ENCODE data around the gene SLC5A5. TPM values are rescaled to one million over a fixed set of nuclear protein-coding genes. Genes with fewer than 3 reads are reported as not detected.
A peak's percentile ranks its signal among the peaks of the same experiment; 100 is the strongest.

The SLC5A5 gene
- polyA plus RNA-seq, 1 donor: not detected

DNA sequence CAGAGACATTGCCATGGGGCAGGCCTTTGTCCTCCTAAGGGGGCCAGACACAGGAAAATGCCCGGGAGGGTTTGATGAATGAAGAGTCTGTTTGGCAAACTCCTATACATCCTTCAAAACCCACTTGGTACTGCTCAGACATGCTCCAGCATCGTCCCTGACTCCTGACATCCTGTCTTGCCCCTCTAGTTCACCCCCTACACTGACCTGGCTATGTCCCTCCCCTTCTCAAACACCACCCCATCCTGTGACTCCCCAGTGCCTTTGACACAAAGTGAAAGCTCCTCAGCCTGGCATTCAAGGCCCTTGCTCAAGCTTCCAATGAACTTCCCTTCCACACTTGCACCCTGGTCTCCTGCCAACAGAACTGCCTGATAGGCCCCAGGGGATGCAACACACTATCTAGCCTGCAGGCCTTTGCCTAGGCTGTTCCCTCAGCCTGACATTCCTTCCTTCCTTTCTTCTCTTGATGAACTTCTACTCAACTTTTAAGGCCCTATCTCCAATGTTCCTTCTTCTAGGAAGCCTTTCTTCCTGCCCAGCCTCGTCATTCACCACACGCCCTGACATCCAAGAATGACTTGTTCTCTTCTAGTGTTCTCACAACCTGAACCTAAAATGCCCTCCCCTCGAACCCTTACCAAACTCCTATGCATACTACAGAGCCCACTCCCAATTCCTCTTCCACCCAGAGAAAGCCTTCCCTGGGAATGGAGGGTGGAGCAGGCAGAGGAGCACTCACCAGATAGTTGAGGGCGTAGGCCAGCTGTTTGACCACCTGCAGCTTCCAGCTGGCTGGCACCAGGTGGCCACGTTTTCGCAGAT, 36.4 kb upstream of the SLC5A5 start:
- Histone ChIP-seq H3K9me3 (ENCODE audit: control insufficient read depth, low read depth, low read length) (peaks cover 4% of the 10 kb centered on the region), H3K27me3 (ENCODE audit: control insufficient read depth, insufficient read depth, low read length) (peaks cover 6% of the 10 kb centered on the region), H3K36me3 (ENCODE audit: control insufficient read depth, insufficient read depth, low read length) (peaks cover 6% of the 10 kb centered on the region), H3K4me1 (ENCODE audit: control insufficient read depth, insufficient read depth, low read length) (peaks cover 6% of the 10 kb centered on the region), H3K4me3 (ENCODE audit: low read length) (no peak overlapping the region), H3K27ac (ENCODE audit: low read length) (no peak overlapping the region)
- DNase-seq: no peak
- WGBS (ENCODE audit: insufficient coverage, low lambda C conversion rate): 100% methylated on average over 2 of the region's 8 CpGs

DNA sequence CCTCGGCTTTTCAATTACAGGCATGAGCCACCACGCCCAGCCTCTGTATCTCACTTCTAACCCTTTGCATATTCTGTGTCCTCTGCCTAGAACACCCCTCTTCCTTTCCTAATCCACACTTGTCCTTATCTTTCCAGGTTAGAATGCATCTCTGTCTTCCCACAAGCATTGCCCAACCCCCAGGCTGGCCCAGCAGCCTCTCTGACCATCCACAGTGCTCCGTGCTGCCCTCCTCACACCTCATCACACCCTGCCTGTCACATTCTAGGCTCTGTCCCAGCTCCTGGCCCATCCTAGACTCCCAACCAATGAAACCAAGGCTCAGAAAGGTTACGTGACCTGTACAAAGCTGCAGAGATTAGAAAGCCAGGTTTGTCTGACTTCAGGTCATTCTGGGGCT, 35.2 kb upstream of the SLC5A5 start:
- H3K27me3 ChIP-seq (ENCODE audit: control insufficient read depth, insufficient read depth, low read length): peaks cover 7% of the 10 kb centered on the region
- DNase-seq: no peak
- no peak overlapping the region for H3K4me3 ChIP-seq (ENCODE audit: low read length)
- H3K27ac ChIP-seq (ENCODE audit: low read length): no peak overlapping the region
- peaks cover 6% of the 10 kb centered on the region for H3K36me3 ChIP-seq (ENCODE audit: control insufficient read depth, insufficient read depth, low read length)
- H3K9me3 ChIP-seq (ENCODE audit: control insufficient read depth, low read depth, low read length): peaks cover 1% of the 10 kb centered on the region
- WGBS (ENCODE audit: insufficient coverage, low lambda C conversion rate): no CpG with 5 or more reads among the region's 4 CpGs
- H3K4me1 ChIP-seq (ENCODE audit: control insufficient read depth, insufficient read depth, low read length): peaks cover 5% of the 10 kb centered on the region

DNA sequence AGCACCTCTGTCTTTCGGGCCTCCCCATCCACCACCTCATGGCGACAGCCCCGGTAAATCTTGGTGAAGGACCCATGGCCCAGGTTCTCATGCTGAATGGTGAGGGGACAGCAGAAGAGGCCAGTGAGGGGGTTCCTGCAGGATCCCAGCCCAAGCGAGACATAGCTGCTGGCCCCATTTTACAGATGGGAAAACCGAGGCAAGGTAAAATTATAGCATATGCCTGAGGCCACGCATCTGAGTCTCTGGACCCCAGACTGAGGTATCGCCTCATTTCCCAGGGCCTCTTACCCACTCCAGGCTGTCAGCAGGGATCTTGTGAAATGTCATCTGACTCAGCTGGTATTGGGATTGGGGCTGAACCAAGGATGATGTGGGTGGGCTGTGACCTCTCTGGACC, 33.8 kb upstream of the SLC5A5 start:
- WGBS (ENCODE audit: insufficient coverage, low lambda C conversion rate): no CpG with 5 or more reads among the region's 7 CpGs
- no peak for DNase-seq
- peaks cover 6% of the 10 kb centered on the region for H3K36me3 ChIP-seq (ENCODE audit: control insufficient read depth, insufficient read depth, low read length)
- no peak overlapping the region for H3K4me3 ChIP-seq (ENCODE audit: low read length)
- no peak overlapping the region for H3K27ac ChIP-seq (ENCODE audit: low read length)
- H3K9me3 ChIP-seq (ENCODE audit: control insufficient read depth, low read depth, low read length): peaks cover 3% of the 10 kb centered on the region
- H3K27me3 ChIP-seq (ENCODE audit: control insufficient read depth, insufficient read depth, low read length): peaks cover 17% of the 10 kb centered on the region
- H3K4me1 ChIP-seq (ENCODE audit: control insufficient read depth, insufficient read depth, low read length): peaks cover 15% of the 10 kb centered on the region

DNA sequence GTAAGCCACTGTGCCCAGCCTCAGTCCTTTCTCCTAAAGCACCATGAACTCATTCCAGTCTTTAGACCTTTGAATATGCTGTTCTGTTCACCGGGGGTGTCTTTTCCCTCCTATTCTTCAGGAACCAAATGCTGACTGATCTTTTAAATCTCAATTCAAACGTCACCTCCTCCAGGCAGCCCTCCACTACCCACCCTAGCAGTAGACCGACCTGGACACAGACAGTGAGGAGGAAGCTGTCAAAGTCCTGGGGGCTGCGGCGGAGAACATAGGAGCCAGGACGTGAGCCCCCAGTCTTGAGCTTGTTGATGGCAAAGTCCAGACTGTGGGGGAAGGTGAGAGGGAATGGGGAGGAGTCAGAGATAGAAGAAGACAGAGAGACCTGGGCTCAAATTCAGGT, 31.7 kb upstream of the SLC5A5 start:
- no peak for DNase-seq
- H3K36me3 ChIP-seq (ENCODE audit: control insufficient read depth, insufficient read depth, low read length): peaks cover 6% of the 10 kb centered on the region
- 67% methylated on average over 3 of the region's 6 CpGs for WGBS (ENCODE audit: insufficient coverage, low lambda C conversion rate)
- peaks cover 3% of the 10 kb centered on the region for H3K9me3 ChIP-seq (ENCODE audit: control insufficient read depth, low read depth, low read length)
- no peak overlapping the region for H3K4me3 ChIP-seq (ENCODE audit: low read length)
- peaks cover 17% of the 10 kb centered on the region for H3K27me3 ChIP-seq (ENCODE audit: control insufficient read depth, insufficient read depth, low read length)
- H3K27ac ChIP-seq (ENCODE audit: low read length): no peak overlapping the region
- peaks cover 15% of the 10 kb centered on the region for H3K4me1 ChIP-seq (ENCODE audit: control insufficient read depth, insufficient read depth, low read length)

DNA sequence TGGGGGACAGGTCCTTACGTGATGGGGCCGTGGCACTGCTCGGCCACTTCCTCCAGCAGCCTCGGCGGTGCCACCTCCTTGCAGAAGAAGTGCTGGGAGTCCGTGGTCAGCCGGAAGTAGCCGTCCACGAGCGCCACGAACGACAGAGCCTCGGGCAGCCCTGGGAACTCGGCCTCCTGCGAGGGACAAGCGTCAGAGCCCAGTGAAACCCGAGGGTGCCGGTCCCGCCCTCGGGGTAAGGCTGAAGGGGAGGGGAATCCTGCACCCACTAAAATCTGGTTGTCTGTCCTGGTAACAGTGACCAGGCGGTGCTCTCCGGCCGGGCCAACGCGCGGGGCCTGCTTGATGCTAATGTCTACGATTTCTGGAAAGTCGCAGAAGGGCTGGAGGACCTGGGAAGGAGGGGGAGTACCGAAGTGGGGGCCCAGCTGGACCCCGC, 30.4 kb upstream of the SLC5A5 start:
- peaks cover 15% of the 10 kb centered on the region for H3K4me1 ChIP-seq (ENCODE audit: control insufficient read depth, insufficient read depth, low read length)
- peaks cover 4% of the 10 kb centered on the region for H3K36me3 ChIP-seq (ENCODE audit: control insufficient read depth, insufficient read depth, low read length)
- no CpG with 5 or more reads among the region's 30 CpGs for WGBS (ENCODE audit: insufficient coverage, low lambda C conversion rate)
- no peak overlapping the region for H3K27ac ChIP-seq (ENCODE audit: low read length)
- DNase-seq: no peak
- H3K4me3 ChIP-seq (ENCODE audit: low read length): peak overlapping the region; percentile 19
- H3K27me3 ChIP-seq (ENCODE audit: control insufficient read depth, insufficient read depth, low read length): peaks cover 17% of the 10 kb centered on the region
- H3K9me3 ChIP-seq (ENCODE audit: control insufficient read depth, low read depth, low read length): peaks cover 3% of the 10 kb centered on the region

DNA sequence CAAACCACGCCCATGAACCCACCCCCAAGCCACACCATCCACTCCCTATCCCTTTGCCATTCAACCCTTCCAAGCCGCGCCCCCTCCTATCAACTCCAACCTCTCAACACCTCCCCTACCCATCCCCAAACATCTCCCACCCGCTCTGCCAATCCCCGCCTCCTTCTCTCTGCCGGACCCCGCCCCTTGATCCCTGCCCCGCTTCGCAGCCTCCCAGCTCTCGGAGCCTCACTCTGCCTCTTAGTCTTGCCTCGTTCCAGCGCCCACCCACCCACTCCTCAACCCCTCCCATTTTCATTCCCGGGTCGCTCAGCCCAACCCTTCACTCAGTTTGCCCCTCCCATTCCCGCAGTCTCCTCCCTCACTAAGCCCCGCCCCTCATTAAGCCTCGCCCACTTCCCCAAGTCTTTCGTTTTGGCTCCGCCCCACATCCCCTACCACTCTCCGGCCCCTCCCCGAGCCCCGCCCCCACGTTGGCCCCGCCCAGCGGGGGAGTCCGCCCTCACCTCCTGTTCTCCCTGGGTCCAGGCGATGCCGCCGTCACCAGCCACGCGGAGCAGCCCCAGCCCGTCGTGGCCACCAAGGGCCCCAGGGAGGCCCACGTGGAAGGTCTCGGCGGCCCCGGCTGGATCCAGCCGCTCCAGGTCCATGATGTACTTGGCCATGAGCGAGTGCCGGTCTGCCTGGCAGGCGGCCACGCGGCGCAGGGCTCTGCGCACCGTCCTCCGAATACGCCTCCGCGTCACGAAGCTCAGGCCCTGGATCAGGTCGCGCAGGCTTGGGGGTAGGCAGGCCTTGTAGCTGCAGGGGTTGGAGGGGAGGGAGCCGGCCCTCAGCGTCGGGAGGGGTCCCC, 29.7 kb upstream of the SLC5A5 start:
- Histone ChIP-seq H3K27ac (ENCODE audit: low read length) (no peak overlapping the region), H3K4me3 (ENCODE audit: low read length) (peak overlapping the region; percentile 19), H3K9me3 (ENCODE audit: control insufficient read depth, low read depth, low read length) (peaks cover 3% of the 10 kb centered on the region), H3K36me3 (ENCODE audit: control insufficient read depth, insufficient read depth, low read length) (peaks cover 4% of the 10 kb centered on the region), H3K4me1 (ENCODE audit: control insufficient read depth, insufficient read depth, low read length) (peaks cover 17% of the 10 kb centered on the region), H3K27me3 (ENCODE audit: control insufficient read depth, insufficient read depth, low read length) (peaks cover 17% of the 10 kb centered on the region)
- 8% methylated on average over 9 of the region's 56 CpGs for WGBS (ENCODE audit: insufficient coverage, low lambda C conversion rate)
- peak; percentile 61 to 74 for DNase-seq

DNA sequence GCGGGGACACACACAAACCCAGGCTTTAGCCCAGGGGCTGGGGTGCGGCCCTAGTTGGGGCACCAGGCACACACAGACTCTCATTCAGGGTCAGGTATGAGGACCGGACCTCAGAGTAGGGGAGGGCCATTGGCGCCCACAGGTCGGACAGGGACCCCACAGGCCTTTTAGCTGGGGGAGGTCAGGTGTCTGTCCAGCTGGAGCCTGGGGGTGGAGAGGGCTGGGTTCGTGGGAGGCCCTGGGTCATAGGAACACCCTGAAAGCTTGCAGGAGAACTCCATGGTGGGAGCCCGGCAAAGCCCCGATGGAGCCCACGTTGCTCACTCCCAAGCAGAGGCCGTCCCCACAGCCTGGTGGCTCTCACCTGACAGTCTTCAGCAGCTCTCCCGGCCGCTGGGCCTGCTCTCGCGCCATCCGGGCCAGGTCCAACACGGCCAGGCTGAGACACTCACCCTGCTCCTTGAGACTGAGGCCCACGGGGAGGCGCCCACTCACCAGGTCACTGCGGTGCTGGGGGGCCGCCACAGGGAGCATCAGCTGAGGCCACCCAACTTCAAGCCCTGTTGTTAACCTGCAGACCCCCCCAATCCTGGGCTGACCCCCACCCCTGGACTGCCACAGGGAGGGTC, 29.0 kb upstream of the SLC5A5 start:
- H3K36me3 ChIP-seq (ENCODE audit: control insufficient read depth, insufficient read depth, low read length): peaks cover 3% of the 10 kb centered on the region
- H3K4me1 ChIP-seq (ENCODE audit: control insufficient read depth, insufficient read depth, low read length): peaks cover 24% of the 10 kb centered on the region
- H3K9me3 ChIP-seq (ENCODE audit: control insufficient read depth, low read depth, low read length): peaks cover 3% of the 10 kb centered on the region
- no CpG with 5 or more reads among the region's 20 CpGs for WGBS (ENCODE audit: insufficient coverage, low lambda C conversion rate)
- peaks cover 17% of the 10 kb centered on the region for H3K27me3 ChIP-seq (ENCODE audit: control insufficient read depth, insufficient read depth, low read length)
- no peak for DNase-seq
- no peak overlapping the region for H3K27ac ChIP-seq (ENCODE audit: low read length)
- peak overlapping the region; percentile 5 for H3K4me3 ChIP-seq (ENCODE audit: low read length)

DNA sequence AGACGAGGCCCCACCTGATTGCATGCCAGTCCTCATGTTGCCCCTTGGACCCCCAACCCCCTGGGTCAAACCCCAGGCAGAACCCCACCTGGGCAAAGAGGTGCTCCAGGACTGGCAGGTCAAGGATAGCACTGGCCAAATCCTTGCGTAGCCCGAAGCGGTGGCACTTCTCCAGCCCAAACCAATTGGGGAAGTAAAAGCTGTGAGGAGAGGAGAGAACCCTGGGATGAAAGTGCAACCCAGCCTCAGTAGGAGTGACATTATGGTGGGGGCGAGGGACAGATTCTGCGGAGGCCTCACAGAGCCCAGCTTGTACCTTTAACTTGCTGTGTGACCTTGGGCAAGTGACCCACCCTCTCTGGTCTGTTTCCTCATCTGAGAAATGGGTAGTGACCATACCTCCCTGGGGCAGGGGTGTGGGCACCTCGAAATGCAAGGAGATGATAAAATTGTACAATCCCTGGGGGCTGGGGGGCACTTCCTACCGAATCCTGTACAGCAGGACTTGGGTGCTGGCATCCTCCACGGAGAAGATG, 28.4 kb upstream of the SLC5A5 start:
- Histone ChIP-seq H3K4me3 (ENCODE audit: low read length) (no peak overlapping the region), H3K36me3 (ENCODE audit: control insufficient read depth, insufficient read depth, low read length) (no peaks in the 10 kb centered on the region), H3K9me3 (ENCODE audit: control insufficient read depth, low read depth, low read length) (peaks cover 3% of the 10 kb centered on the region), H3K27ac (ENCODE audit: low read length) (no peak overlapping the region), H3K4me1 (ENCODE audit: control insufficient read depth, insufficient read depth, low read length) (peaks cover 29% of the 10 kb centered on the region), H3K27me3 (ENCODE audit: control insufficient read depth, insufficient read depth, low read length) (peaks cover 17% of the 10 kb centered on the region)
- no peak for DNase-seq
- WGBS (ENCODE audit: insufficient coverage, low lambda C conversion rate): no CpG with 5 or more reads among the region's 9 CpGs

DNA sequence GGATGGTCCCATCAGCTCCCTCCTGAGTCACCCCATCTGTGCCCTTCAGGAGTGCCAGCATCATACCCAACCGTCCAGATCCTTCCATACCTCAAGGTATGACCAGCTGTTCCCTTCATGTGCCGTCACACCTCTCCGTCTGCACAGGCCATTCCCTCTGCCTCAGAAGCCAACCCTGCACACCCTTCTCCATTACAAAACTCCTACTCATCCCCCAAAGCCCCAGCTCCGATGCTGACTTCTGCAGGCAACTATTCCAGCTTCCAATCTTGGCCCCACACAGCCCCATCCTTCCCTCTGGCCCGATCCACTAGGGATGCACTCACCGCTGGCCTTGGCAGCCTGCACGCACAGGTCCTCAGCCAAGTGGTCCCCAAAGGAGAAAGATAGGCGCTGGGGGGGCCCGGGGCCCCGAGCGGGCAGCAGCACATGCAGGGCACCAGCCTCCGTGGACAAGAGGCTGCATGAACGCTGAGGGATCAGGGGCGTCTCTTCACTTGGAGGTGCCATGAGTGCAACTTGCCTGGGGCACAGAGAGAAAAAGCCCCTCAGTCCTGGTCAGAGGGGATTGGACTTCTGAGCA, 27.7 kb upstream of the SLC5A5 start:
- peaks cover 17% of the 10 kb centered on the region for H3K27me3 ChIP-seq (ENCODE audit: control insufficient read depth, insufficient read depth, low read length)
- H3K36me3 ChIP-seq (ENCODE audit: control insufficient read depth, insufficient read depth, low read length): no peaks in the 10 kb centered on the region
- no CpG with 5 or more reads among the region's 14 CpGs for WGBS (ENCODE audit: insufficient coverage, low lambda C conversion rate)
- H3K27ac ChIP-seq (ENCODE audit: low read length): no peak overlapping the region
- H3K9me3 ChIP-seq (ENCODE audit: control insufficient read depth, low read depth, low read length): peaks cover 3% of the 10 kb centered on the region
- peaks cover 29% of the 10 kb centered on the region for H3K4me1 ChIP-seq (ENCODE audit: control insufficient read depth, insufficient read depth, low read length)
- no peak for DNase-seq
- no peak overlapping the region for H3K4me3 ChIP-seq (ENCODE audit: low read length)

DNA sequence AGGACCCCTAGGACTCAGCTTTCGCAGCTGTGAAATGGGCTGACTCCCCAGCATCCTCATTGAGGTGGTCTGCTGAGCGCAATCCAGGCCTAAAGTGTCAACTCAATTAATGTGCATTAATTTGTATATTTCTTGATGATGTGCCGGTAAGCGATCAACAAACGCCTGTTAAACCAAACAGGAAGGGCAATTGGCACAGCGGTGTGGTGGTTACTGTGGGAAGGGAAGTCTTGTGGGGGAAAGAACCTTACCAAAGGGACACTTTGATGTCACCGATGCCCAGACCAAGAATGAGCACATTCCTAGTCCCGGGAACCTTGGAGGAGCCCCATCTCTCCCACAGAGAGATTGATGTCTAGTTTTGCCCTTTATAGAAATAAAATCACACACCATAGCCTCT, 25.6 kb upstream of the SLC5A5 start:
- H3K9me3 ChIP-seq (ENCODE audit: control insufficient read depth, low read depth, low read length): peaks cover 3% of the 10 kb centered on the region
- WGBS (ENCODE audit: insufficient coverage, low lambda C conversion rate): no CpG with 5 or more reads among the region's 8 CpGs
- H3K27ac ChIP-seq (ENCODE audit: low read length): no peak overlapping the region
- DNase-seq: no peak
- peaks cover 29% of the 10 kb centered on the region for H3K4me1 ChIP-seq (ENCODE audit: control insufficient read depth, insufficient read depth, low read length)
- H3K4me3 ChIP-seq (ENCODE audit: low read length): no peak overlapping the region
- no peaks in the 10 kb centered on the region for H3K36me3 ChIP-seq (ENCODE audit: control insufficient read depth, insufficient read depth, low read length)
- H3K27me3 ChIP-seq (ENCODE audit: control insufficient read depth, insufficient read depth, low read length): peaks cover 17% of the 10 kb centered on the region

All from large intestine (tissue), 3 donors.